BLaER1 treated with 17β-estradiol and CSF1 and Interleukin-3, amounts not matched to agents 10 nM and 100 nM (cell line): ENCODE results near the gene MYO9A.

Source experiments
- H3K27ac ChIP-seq, 11 experiments: shearing (Covaris generic); formaldehyde crosslinking; 2 replicates each; pipeline ENCODE4 v1.8.1; 2022
- H3K27me3 ChIP-seq, 11 experiments: shearing (Covaris generic); formaldehyde crosslinking; 2 replicates each; pipeline ENCODE4 v1.8.1; 2022
- H3K36me3 ChIP-seq, 11 experiments: shearing (Covaris generic); formaldehyde crosslinking; 2 replicates each; pipeline ENCODE4 v1.8.1; 2022
- H3K4me1 ChIP-seq, 10 experiments: shearing (Covaris generic); formaldehyde crosslinking; 2 replicates each; pipeline ENCODE4 v1.8.1; 2022
- H3K4me2 ChIP-seq, 11 experiments: shearing (Covaris generic); formaldehyde crosslinking; 2 replicates each; pipeline ENCODE4 v1.8.1; 2022
- H3K4me3 ChIP-seq, 10 experiments: shearing (Covaris generic); formaldehyde crosslinking; 2 replicates each; pipeline ENCODE4 v1.8.1; 2022
- H3K9ac ChIP-seq, 11 experiments: shearing (Covaris generic); formaldehyde crosslinking; 2 replicates each; pipeline ENCODE4 v1.8.1; 2022
- H3K9me3 ChIP-seq, 11 experiments: shearing (Covaris generic); formaldehyde crosslinking; replicated peaks in 1 of 11; 2 replicates each; pipeline ENCODE4 v1.8.1; 2022
- H4K20me1 ChIP-seq, 11 experiments: shearing (Covaris generic); formaldehyde crosslinking; 2 replicates each; pipeline ENCODE4 v1.8.1; 2022
- Cebpa-rat ChIP-seq, 11 experiments: shearing (Covaris generic); IDR thresholded peaks; 2 replicates each; pipeline ENCODE4 v1.8.1; 2022

The MYO9A gene

GRCh38 chr15:71807125-71807629 lies 310.8 kb downstream of the MYO9A start:
- H3K9me3 ChIP-seq = no peaks in the 10 kb centered on the region
- H3K4me1 ChIP-seq = peaks cover 19 to 43% (median 33%) of the 10 kb centered on the region in 10 experiments
- TF ChIP-seq Cebpa-rat (IDR thresholded peaks at IDR 0.05) = no peak
- peak overlapping the region in 6 of 11 experiments; percentile 4 to 46 (median 39); a peak in 8 of 22 replicates for H3K27ac ChIP-seq
- no peak overlapping the region for H3K4me3 ChIP-seq
- H3K9ac ChIP-seq = peak overlapping the region in 3 of 11 experiments; percentile 19 to 47 (median 20); a peak in 4 of 22 replicates
- peak overlapping the region; percentile 69 to 91 (median 80) for H3K4me2 ChIP-seq
- no peaks in the 10 kb centered on the region for H4K20me1 ChIP-seq
- no peaks in the 10 kb centered on the region for H3K27me3 ChIP-seq
- H3K36me3 ChIP-seq = no peaks in the 10 kb centered on the region

GRCh38 chr15:71806452-71806931 lies 311.5 kb downstream of the MYO9A start:
- peaks cover 19 to 43% (median 33%) of the 10 kb centered on the region in 10 experiments for H3K4me1 ChIP-seq
- no peaks in the 10 kb centered on the region for H3K27me3 ChIP-seq
- H3K9me3 ChIP-seq = no peaks in the 10 kb centered on the region
- peak overlapping the region; percentile 69 to 91 (median 80) for H3K4me2 ChIP-seq
- H3K9ac ChIP-seq = peak overlapping the region in 3 of 11 experiments; percentile 11 to 47 (median 20); a peak in 2 of 22 replicates
- H3K36me3 ChIP-seq = no peaks in the 10 kb centered on the region
- H3K27ac ChIP-seq = peak overlapping the region in 3 of 11 experiments; percentile 39 to 46 (median 41); a peak in 2 of 22 replicates
- TF ChIP-seq Cebpa-rat (IDR thresholded peaks at IDR 0.05) = no peak
- no peaks in the 10 kb centered on the region for H4K20me1 ChIP-seq
- H3K4me3 ChIP-seq = no peak overlapping the region

GRCh38 chr15:71804695-71805470 lies 313.1 kb downstream of the MYO9A start:
- no peak overlapping the region for H3K4me3 ChIP-seq
- H3K4me2 ChIP-seq = peak overlapping the region in 3 of 11 experiments; percentile 1 to 10 (median 8); a peak in 1 of 22 replicates
- H3K36me3 ChIP-seq = no peaks in the 10 kb centered on the region
- no peaks in the 10 kb centered on the region for H3K9me3 ChIP-seq
- H3K9ac ChIP-seq = no peak overlapping the region
- H3K27me3 ChIP-seq = no peaks in the 10 kb centered on the region
- H4K20me1 ChIP-seq = no peaks in the 10 kb centered on the region
- peaks cover 19 to 43% (median 33%) of the 10 kb centered on the region in 10 experiments for H3K4me1 ChIP-seq
- H3K27ac ChIP-seq = no peak overlapping the region
- no peak for TF ChIP-seq Cebpa-rat (IDR thresholded peaks at IDR 0.05)

- Histone ChIP-seq H3K9ac (0 out of 22 replicates have a peak overlapping the region, but pooled peaks of 1 of the 11 experiments have one; percentile 35), H3K9me3 (no peaks in the 10 kb centered on the region), H3K4me2 (peak overlapping the region in 5 of 11 experiments; percentile 18 to 50 (median 38); a peak in 8 of 22 replicates), H3K27ac (no peak overlapping the region), H3K36me3 (no peaks in the 10 kb centered on the region), H4K20me1 (no peaks in the 10 kb centered on the region), H3K4me3 (no peak overlapping the region), H3K4me1 (peaks cover 19 to 43% (median 33%) of the 10 kb centered on the region in 10 experiments), H3K27me3 (no peaks in the 10 kb centered on the region)
- no peak for TF ChIP-seq Cebpa-rat (IDR thresholded peaks at IDR 0.05)
These were observed 313.7 kb downstream of the MYO9A start for GRCh38 chr15:71804226-71804625.

GRCh38 chr15:71802770-71803169 lies 315.2 kb downstream of the MYO9A start:
- no peak for TF ChIP-seq Cebpa-rat (IDR thresholded peaks at IDR 0.05)
- H3K36me3 ChIP-seq = no peaks in the 10 kb centered on the region
- no peak overlapping the region for H3K4me2 ChIP-seq
- peaks cover 15 to 34% (median 28%) of the 10 kb centered on the region in 10 experiments for H3K4me1 ChIP-seq
- no peaks in the 10 kb centered on the region; a peak in 1 of 22 replicates for H3K9me3 ChIP-seq
- no peak overlapping the region for H3K4me3 ChIP-seq
- no peak overlapping the region for H3K9ac ChIP-seq
- no peaks in the 10 kb centered on the region for H4K20me1 ChIP-seq
- H3K27ac ChIP-seq = no peak overlapping the region
- H3K27me3 ChIP-seq = no peaks in the 10 kb centered on the region

GRCh38 chr15:71801935-71802655 lies 315.9 kb downstream of the MYO9A start:
- H3K4me2 ChIP-seq = no peak overlapping the region
- no peak overlapping the region for H3K27ac ChIP-seq
- H3K9ac ChIP-seq = no peak overlapping the region
- H3K27me3 ChIP-seq = no peaks in the 10 kb centered on the region
- no peaks in the 10 kb centered on the region for H4K20me1 ChIP-seq
- no peaks in the 10 kb centered on the region for H3K36me3 ChIP-seq
- peaks cover 8 to 27% (median 21%) of the 10 kb centered on the region in 10 experiments for H3K4me1 ChIP-seq
- H3K9me3 ChIP-seq = no peaks in the 10 kb centered on the region; a peak in 1 of 22 replicates
- TF ChIP-seq Cebpa-rat (IDR thresholded peaks at IDR 0.05) = no peak
- no peak overlapping the region for H3K4me3 ChIP-seq

DNA sequence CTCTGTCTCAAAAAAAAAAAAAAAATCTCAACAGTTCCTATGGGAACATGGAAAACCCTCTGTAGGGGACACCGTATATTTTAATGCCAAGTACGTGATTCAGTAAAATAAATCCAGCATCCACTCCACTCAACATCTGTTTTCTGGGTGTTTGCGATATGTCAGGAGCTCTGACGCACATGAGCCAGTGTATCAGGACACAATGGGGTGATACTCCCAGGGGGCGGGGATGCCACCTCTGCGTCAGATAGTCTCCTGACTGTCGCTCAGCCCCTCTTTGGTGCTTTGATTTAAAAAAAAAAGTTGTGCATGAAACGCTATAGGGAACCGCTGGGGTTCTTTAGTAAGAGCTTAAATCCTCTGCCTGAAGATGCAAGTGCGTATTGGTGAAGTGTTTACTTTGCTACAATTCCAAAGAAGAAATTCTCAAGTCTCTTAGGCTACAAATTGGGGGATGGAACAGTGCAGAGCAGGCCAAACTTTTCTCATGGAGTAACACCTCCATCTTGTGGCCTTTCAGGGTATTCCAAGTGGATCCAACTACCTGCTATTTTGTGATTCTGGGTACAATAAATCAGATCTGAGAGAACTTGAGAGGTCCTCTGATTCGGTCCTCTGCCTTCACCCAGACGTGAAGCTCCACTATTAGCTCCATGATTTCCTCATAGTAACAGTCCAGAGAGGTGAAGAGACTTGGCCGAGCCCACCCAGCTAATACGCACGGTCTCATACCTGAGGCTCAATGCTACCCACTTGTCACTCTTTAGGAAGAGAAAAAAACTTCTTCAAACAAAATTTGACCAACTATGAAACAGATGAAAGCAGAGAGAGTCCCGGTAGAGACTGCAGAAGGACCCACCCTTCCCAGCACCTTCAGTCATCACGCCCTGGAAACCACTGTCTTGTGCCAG lies 316.9 kb downstream of the MYO9A start:
- Histone ChIP-seq H3K9me3 (no peaks in the 10 kb centered on the region; a peak in 1 of 22 replicates), H3K4me2 (no peak overlapping the region), H3K4me3 (no peak overlapping the region), H3K27ac (no peak overlapping the region), H3K36me3 (no peaks in the 10 kb centered on the region), H3K9ac (no peak overlapping the region), H4K20me1 (no peaks in the 10 kb centered on the region), H3K4me1 (peaks cover 0 to 17% (median 11%) of the 10 kb centered on the region in 10 experiments; a peak in 15 of 20 replicates), H3K27me3 (no peaks in the 10 kb centered on the region)
- no peak for TF ChIP-seq Cebpa-rat (IDR thresholded peaks at IDR 0.05)

GRCh38 chr15:71800190-71800589 lies 317.8 kb downstream of the MYO9A start:
- Histone ChIP-seq H3K36me3 (no peaks in the 10 kb centered on the region), H3K4me2 (no peak overlapping the region), H3K4me1 (peaks cover 0 to 14% (median 9%) of the 10 kb centered on the region in 10 experiments; a peak in 14 of 20 replicates), H3K4me3 (no peak overlapping the region), H3K27me3 (no peaks in the 10 kb centered on the region), H3K9me3 (no peaks in the 10 kb centered on the region; a peak in 1 of 22 replicates), H3K9ac (no peak overlapping the region), H4K20me1 (no peaks in the 10 kb centered on the region), H3K27ac (no peak overlapping the region)
- no peak for TF ChIP-seq Cebpa-rat (IDR thresholded peaks at IDR 0.05)
